NOMO-1 treated with dmso at 0.1 percent for 144 hours (cell line): Measurements from ENCODE around the gene RALGPS2.
"Not testable (repeated sequence)": the region's sequence is repeated elsewhere in the genome, so short reads cannot be mapped to it uniquely, and the experiment has no call there.

ENCODE experiments used
- DNase-seq: peaks from one replicate; lab custom pipeline; 2025; ENCODE audit not compliant: unreplicated experiment; lab: John Stamatoyannopoulos, UW

The RALGPS2 gene

DNA sequence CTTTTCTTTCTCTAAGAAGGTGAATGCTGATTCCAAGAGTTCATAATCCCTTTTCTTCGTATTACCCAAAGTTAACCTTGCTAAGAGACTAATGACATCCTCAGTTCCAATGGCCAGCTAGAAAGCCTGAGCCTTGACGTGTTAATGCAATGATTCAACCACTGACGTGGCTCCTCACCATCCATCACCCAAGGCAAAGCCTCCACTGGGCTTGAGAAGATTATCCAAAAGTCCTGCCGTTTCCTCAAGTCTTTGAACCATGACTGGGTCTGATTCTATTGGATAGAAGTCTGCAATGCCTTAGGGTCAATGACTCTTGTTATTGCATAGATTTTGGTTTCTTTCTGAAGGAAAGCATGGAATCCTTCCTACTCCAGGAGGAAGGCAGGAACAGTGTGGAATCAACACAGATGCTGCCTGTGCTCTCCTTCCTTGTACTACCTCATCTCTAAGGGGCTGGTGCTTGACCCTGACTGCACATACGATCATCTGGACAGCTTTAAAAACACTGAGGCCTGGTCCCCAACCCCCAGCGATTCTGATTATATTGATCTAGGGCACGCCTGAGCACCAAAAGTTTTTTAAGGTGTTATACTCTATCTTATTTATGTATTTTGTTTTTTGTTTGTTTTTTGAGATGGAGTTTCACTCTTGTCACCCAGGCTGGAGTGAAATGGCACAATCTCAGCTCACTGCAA lies 215.2 kb downstream of the RALGPS2 start:
- no peak for DNase-seq

DNA sequence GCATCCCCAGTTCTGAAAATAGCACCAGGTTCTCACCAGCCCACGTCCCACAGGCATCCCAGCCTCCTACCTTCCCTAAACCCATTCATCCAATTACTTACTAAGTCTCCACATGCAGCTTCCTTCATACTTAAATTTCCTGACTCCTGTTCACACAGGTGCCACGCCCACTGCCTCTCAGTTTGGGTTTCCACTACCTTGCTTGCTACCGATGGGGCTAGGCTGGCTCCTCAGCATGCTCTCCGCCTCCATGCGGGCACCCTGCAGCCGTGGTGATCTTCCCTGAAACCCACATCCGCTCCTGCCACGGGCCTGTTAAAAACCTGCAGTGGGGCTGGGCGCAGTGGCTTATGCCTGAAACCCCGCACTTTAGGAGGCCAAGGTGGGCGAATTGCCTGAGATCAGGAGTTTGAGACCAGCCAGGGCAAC lies 216.2 kb downstream of the RALGPS2 start:
- DNase-seq = no peak

DNA sequence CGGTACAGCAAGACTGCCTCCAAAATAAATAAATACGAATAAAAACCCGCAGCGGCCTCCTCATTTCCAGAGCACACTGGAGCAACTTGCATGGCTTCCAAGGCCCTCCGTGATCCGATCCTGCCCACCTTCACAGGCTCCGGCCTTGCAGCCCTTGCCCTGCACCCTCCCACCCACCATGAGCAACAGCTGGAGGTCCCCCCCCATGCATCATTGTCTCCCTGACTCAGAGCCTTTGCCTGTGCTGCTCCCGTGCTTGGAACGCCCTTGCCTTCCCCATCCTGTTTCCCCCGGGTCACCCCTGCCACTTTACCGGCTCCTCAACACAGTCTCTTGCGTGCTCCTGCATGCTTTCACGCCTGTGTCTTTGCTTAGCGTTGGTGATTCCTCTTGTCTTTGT lies 216.8 kb downstream of the RALGPS2 start:
- DNase-seq = no peak

DNA sequence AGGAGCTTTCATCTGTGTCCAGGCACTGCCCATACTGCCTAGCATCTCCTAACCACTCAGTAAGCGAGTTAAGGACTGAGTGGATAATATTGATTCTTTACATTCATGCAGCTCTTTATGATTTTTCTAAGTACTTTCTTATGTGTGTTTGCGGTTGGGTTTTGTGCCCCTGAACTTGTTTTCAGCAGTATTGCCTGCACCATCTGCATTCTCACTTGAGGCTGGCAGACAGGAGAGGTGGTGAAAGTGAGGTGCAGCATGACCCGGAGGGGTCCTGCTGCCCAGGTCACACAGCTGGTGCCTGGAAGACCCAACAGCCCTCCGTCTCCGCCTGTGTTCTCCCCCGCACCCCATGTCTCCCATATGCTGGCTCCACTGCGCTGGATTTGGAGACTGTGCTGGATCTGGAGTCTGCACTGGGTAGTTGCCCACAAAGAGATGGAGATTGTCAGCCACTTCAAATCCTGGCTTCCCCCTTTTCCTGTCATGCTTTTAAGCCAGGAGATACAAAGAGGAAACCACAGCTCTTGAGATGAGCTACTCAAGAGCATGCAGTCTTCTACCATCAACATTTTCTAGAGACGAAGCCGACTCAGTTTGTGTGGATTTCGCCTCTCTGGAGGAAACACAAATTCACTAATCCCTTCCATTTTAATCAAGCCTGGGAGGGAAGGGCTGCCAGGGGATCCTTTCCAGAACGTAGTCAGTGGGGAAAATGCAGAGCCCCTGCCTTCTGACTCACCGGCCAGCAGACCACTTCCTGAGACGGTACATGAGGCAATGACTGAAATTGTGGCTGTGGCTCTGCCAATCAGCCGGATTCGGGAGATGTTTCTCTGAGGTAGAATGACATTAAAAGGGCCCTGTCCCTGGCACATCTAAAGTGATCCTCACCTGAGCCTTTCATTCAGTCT lies 217.5 kb downstream of the RALGPS2 start:
- peak; percentile 74 for DNase-seq

DNA sequence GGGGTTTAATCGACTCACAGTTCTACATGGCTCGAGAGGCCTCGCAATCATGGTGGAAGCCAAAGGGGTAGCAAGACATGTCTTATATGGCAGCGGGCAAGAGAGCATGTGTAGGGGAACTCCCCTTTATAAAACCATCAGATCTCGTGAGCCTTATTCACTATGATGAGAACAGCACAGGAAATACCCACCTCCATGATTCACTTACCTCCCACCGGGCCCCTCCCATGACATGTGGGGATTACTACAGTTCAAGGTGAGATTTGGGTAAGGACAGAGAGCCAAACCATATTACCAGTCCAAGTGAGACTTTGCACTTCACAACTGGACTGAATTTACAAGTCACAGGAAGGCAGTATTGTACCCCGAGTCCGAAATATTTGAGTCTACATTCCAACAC lies 219.7 kb downstream of the RALGPS2 start:
- no peak for DNase-seq

DNA sequence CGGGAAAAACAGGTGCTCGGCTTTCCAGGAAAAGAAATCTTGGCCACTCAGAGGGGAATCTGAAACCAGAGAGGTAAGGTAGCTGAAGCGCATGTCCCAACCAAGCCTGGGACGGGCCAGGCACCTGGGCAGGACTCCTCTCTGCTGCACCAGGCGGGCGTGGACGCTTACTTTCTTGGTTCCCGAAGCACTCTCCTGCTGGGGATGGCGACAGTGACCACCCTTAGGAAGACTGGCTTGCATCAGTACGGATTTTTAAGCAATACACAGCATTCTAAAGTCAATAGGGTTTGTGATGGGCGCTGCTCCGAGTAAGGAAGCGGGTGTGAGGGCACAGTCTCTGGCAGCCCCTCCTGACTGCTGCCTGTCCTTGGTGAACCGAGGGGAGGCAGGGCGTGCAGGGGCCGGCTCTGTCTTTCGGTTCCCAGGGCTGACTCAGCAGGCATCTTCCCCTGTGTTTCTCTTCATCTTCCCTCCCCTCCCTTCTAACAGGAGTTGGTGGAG lies 220.8 kb downstream of the RALGPS2 start:
- DNase-seq = no peak

DNA sequence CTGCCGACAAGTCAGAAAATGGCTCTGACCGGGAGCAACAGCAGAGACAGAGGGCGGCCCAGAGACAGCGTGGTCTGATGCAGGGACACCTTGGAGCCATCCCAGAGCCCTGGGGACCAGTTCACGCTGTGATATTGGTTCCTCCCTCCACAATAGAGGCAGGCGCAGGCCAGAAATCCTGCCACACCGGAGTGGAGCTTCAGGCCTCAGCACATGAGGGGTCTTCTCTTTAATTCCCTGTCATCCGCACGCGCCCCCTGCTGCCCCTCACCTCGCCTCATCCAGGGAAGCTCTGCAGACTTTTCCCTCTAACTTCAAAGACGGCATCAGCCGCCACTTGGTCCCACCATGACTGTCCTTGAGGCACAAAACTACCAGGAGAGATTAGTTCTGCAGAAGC lies 221.4 kb downstream of the RALGPS2 start:
- no peak for DNase-seq

DNA sequence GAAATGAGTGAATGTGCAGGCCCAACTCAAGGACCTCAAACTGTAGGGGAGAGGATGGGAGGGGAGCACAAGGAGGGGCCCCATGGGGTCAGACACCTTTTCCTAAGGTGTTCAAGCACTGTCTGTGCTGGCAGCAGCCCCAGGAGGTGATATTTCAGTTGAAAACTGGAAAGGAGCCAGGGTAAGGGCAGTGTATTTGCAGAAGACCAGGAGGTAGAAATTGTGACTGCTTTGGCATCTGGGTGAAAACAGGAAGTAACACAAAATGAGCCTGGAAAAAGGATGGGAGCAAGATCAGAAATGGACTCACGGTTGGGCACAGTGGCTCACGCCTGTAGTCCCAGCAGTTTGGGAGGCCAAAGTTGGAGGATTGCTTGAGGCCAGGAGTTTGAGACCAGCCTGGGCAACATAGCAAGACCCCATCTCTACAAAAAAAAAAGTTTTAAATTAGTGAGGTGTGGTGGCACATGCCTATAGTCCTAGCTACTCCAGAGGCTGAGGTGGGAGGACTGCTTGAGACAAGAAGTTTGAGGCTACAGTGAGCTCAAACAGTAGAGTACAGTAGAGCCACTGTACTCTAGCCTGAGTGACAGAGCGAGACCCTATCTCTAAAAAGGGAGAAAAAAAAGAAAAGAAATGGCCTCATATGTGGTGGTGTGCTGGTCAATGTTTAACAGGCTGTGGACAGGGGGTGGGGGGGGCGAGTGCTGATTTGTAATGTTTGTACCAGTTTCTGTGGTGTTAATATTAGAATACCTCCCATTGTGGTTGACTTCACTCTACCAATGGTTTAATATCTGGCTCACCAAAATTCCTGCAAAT lies 222.0 kb downstream of the RALGPS2 start:
- no peak for DNase-seq

DNA sequence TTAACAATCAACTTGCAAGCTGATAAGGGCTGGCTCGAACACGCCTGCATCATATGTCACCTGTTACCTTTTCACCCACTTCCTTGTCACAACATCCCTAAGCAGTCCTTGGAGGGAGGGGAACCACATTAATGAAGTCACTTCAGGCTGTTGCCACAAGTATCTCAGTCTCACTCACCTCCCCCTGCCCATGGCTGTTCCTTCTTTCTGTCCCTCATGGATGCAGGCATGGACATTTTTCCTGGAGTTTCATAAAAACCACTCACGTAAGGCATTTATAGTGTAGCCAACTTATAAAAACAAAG lies 222.6 kb downstream of the RALGPS2 start:
- DNase-seq = no peak

DNA sequence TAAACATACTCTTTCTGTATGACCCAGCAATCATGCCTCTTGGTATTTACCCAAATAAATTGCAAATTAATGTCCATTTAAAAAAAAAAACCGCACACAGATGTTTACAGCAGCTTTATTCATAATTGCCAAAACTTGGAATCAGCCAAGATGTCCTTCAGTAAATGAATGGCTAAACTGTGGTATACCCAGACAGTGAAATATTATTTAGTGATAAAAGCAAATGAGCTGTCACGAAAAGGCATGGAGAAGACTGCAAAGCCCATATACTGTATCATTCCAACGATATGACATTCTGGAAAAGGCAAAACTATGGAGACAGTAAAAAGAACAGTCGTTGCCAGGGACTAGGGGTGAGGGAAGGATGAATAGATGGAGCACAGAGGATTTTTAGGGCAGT lies 223.6 kb downstream of the RALGPS2 start:
- no peak for DNase-seq

DNA sequence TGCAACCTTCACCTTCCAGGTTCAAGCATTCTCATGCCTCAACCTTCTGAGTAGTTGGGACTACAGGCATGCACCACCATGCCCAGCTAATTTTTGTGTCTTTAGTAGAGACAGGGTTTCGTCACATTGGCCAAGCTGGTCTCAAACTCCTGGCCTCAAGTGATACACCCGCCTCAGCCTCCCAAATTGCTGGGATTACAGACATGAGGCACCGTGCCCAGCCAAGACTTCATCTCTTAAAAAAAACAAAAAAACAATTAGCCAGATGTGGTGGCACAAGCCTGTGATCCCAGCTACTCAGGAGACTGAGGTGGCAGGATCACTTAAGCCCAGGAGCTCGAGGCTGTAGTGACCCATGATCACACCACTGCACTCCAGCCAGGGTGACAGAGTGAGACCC lies 224.8 kb downstream of the RALGPS2 start:
- DNase-seq = not testable (repeated sequence)

DNA sequence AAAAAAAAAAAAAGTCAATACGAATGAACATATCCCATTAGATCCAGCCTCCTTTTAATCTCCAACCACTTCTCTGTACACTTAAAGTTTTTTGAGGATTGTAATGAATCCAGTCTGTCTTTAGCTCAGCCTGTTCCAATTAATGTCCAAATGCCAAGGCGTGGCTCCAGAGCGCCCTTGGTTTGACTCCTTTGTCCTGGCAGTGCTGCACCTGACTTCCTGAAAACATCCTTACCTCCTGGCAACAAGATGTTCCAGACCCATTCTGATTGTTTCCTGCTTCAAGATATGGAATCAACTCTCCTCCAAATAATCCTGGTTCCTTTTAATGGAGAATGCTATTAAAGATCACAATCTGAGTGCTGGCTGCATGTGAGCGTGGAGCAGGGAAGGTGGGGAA lies 226.6 kb downstream of the RALGPS2 start:
- DNase-seq = no peak

DNA sequence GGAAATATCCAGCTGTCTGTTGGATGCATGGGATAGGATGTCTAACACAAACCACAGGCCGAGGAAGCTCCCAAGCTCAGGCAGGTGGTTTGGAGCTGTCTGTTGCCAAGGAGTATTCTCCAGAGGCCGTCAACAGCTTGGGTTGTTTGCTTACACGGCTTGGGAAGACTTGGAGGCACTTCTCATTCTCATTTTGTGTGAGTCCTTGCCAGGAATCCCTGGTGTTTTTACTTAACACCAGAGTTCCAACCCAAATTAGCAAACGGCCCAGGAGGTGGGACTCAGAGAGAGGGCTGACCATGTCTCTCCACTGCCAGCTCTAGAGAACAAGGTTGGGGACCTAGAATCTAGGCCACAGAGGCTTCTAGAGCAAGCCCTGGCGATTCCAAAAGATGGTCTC lies 228.0 kb downstream of the RALGPS2 start:
- no peak for DNase-seq

DNA sequence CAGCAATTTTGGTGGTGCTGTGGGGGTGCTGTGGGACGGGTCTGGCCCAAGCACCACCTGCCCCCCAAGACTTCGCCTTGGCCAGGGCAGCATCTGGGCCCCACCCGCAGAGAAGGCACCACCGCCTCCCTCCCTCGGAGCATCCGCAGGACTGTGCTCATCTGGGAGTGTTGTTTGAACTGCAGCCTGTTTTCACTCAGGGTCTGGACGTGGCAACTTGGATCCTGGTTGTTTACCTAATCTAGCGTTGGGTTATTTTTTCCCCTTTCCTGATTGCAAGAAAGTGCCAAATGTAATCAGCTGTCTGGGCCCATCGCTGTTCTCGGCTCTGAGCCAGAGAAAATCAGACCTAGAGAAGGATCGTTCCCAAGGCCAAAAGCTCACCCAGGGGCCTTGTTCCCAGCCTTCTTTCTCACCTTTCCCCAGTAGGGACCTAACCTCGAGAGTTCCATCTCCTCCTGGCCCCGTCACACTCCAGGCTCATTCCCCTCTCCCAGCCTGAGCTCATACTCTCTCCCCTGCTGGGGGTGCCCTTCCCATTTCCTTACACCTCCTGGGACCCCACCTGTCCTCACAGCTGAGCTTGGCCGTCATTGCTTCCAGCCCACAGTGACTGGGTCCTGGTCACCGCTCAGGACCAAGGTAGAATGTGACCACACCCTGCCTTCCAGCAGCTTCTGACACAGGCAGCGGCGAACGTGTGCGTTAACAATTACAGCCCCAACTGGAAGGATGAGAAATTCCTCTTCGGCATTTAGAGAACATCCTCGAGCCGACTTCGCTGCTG lies 228.7 kb downstream of the RALGPS2 start:
- DNase-seq = no peak

DNA sequence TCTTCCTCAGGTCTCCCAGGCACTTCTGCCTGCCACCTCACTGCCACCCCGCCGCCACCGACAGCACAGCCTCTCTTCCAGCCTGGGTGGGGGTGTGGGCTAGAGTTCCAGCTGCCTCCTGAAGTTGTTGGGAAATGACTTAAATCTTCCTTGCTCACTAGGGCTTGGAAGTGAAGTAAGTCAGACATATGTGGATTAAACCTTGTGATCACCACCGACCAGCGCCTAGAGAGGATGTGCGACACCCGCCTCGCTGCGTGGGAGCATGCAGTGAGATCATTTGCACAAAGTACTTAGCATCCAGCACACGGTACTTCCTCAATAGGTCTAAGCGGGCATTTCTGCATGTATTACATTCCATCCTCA lies 229.3 kb downstream of the RALGPS2 start:
- DNase-seq = no peak

DNA sequence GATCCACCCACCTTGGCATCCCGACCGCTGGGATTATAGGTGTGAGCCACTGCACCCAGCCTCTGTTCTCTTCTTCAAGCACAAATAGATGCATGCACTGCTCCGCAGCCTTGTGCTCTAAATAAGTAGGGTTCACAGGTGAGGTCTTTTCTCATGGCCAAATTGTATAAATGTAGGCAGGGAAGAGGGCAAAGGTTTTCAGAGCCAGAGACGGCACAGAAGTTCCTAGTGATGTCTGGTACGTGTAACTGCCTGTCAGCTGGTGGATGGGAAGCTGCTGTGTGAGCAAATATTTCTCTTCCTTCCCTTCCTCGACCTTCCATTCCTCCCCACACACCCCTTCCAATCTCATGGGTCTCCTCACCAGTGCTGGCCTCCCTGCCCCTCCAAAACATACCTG lies 229.9 kb downstream of the RALGPS2 start:
- no peak for DNase-seq

DNA sequence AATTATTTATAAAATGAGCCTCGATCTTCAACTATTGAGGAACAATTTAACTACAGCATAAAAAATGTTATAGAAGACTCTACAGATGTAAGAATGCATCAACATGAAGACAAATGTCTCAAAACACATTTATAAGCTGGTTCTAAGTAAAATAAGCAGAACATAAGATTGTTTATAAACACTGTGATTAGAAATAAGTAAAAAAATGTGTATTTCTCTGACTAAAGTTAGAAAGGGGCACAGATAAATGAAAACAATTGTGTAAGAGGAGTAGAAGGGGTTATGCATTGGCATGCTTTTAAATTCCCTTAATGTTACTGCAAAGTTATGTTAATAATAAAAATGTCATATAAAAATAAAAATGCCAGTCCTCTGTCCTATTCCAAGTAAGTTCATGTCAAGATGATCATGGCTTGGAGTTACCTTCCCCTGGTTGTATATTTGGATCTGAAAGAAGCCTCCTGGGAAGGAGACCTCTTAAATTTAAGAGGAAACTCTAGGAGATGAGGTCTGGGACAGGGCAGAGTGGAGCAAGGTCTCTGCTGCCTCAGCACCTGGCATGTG lies 230.4 kb downstream of the RALGPS2 start:
- no peak for DNase-seq

DNA sequence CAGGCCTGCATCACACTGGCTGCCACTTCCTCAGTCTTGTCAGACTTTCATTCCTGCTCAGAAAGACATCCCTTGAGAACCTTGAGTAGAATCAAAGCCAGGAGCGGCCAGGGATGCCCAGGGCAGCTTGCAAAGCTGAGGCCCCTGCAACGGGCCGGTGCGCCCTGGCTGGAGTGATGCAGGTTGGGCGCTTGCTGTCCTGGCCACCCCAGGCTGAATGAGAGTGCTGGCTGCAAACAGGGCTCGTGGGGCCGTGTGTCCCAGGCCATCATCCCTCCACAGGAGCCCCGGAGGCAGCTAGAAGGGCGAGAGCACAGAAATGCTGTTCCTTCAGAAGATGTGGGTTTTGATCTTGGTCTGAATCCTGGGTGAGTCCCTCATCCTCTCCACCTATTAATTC lies 233.4 kb downstream of the RALGPS2 start:
- no peak for DNase-seq

DNA sequence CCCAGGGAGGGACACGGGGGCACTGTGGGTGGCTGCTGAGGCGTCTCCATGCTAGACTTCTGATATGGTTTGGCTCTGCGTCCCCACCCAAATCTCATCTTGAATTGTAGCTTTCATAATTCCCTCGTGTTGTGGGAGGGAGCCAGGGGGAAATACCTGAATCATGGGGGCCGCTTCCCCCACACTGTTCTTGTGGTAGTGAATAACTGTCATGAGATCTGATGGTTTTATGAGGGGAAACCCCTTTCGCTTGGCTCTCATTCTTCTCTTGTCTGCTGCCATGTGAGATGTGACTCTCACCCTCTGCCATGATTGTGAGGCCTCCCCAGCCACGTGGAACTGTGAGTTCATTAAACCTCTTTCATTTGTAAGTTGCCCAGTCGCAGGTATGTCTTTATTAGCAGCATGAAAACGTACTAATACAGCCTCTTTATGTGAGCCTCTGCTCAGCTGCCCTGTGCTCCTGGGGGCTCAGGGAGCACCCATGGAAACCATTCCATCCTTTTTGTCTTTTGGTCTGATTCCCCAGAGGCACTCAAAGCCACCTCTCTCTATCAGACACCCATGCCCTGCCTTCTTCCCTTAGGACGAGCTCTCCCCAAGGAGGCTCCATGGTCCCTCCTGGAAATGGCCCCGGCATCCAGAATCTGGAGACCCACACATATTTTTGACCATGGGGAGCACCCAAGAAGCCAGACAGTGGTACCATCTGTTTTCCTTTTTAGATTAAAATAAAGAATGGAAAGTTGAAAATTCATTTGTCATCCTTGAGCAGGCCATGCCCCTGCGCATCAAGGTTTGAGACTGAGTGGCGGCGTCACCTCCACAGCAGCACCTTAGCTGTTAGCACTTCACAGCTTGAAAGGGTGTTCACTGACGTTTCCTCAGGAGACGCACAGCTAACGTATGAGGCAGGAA lies 234.8 kb downstream of the RALGPS2 start:
- DNase-seq = no peak
